NCI-H2196 treated with DMSO at 0.1 percent for 48 hours (cell line): ENCODE results near the gene MYO5A.

Experiments
- DNase-seq: peaks from one replicate; lab custom pipeline; 2025; ENCODE audit not compliant: unreplicated experiment; lab: John Stamatoyannopoulos, UW

The MYO5A gene

GRCh38 chr15:52378746-52379394, 149.8 kb downstream of the MYO5A start:
- DNase-seq = no peak

- DNase-seq = no peak
Measured at GRCh38 chr15:52370010-52370409, 158.7 kb downstream of the MYO5A start.

GRCh38 chr15:52369455-52369854, 159.2 kb downstream of the MYO5A start:
- DNase-seq = no peak

DNA sequence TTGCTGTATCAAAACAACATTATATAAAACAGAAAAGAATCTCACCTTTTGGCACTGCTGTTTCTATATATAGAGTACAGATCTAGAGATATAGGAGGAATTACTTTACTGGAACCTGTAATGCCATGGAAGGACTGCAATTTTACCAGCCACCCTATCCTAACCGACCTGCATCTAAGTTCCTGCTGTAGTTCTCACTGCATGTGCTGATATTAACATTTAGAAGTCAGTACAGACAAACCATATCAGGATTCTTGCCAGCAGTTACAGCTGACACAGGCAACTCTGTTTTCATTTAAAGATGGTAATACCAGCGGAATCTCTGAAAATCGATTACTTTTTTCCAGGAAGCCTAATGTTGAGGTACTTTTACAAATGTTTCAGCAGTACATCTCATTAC, 159.7 kb downstream of the MYO5A start:
- DNase-seq = no peak

DNA sequence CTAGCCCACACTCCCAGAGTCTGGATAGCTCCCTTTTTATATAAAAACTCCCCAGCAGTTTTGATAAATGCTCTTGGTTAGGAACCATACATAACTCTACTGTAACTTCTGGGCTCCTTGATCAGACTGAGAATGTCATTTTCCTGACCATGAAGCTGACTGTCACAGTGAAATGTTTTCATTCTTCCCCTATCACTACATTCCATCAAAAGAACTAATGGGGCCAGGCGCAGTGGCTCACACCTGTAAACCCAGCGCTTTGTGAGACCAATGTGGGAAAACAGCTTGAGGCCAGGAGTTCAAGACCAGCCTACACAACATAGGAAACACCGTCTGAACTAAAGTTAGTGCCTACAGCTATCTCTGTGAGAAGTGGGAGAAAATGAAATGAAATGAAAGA, 160.3 kb downstream of the MYO5A start:
- DNase-seq = no peak

DNA sequence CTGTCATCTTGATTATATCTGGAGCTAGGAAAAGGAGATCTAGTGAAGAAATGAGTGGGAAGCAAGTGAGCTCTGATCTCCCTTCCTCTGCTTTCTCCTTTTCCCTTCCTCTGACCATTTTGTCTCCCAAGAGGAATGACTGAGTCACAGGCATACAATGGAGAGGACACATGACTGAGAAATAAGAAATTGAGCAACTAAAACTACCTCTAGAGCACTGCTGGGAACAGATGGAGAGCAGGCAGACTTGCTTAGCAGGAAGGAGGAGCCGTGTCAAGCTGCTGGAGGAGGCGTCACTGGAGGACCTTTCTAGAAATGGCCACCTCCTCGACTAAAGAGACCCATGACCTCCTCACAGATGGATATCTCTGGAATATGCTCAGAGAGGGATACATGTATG, 166.2 kb downstream of the MYO5A start:
- DNase-seq = no peak

DNA sequence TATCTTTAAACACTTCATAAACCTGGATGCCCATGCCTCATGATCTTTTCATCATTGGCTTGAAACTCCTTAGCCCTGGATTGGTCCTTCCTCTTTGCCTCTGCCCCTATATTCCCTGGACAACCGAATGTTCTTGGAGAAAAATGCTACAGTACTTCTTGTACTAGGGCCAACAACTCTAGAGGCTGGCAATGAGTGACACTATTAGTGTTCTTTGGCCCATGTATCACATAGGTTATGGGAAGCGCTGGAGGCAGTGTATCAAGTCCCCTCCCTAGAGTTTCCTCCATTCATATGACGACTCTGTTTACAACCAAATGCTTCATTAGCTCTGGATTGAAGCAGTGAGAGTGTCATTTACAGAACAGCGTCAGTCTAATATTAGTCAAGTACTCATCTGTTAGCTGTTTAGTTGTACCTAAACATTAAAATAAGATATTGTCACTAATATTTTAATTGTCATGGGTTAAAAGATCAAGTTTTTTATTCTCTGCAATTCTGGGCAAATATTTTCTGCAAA, 166.6 kb downstream of the MYO5A start:
- DNase-seq = no peak

- no peak for DNase-seq
Measured at GRCh38 chr15:52361494-52361893, 167.2 kb downstream of the MYO5A start.

DNA sequence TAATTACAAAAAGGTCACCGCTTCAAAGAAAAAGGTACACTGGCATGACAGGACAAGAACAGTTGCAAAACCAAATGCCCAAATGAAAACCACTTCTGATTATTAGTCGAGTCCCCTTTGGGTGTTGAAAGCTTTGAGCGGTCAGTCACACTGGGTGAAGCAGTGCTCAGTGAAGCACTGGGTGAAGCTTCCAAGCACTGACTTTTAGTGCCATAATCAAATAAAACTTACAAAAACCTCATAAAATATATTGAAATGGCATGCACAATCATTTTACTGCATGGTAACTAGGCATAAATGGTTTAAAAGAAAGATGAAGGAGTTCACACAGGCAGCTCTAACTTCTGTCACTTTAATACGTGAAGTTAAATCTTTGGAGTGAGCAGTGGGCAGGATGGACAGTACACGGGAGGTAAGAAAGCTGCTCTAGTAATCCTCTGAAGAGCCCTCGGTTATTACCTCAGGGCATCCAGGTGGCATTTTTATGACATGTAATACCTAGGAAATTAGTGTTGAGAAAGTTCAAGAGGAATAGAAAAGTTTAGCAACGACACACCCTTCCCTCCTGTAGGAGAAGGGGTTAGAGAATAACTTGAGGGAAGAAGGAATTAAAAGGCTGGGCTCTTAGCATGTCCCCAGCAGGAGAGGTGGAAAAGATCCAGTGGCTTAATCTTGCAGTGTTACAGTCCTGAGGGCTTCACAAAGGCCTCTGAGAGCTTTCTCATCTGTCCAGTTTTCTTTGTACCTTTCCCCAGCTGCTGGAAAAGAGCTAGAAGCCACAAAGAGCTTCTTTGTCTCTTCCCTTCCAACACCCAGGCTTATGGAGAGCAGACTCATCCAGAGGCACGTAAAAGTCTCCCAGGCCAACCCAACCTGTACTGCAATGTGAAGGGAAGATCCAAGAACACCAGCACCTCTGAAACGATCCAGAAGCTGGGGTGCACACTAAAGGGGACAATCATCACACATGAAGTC, 168.2 kb downstream of the MYO5A start:
- DNase-seq = no peak

DNA sequence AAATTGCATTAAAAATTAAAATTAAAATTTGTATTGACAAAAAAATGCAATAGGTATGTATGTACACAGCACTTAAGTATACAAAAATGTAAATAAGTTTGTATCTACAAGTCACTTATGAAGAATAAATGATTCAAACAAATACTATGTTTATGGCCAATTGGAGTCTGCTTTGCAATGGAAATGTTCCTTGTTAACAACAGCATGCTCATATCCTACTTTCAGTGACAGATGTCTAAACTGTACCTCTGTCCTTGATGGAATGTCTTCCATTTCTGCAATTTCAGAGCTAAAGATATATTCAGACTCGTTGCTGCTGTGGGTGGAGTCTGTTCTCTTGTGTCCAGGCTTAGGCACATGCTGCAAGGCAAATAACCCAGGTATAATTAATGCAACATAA, 169.0 kb downstream of the MYO5A start:
- no peak for DNase-seq

GRCh38 chr15:52357949-52358348, 170.7 kb downstream of the MYO5A start:
- DNase-seq = no peak

DNA sequence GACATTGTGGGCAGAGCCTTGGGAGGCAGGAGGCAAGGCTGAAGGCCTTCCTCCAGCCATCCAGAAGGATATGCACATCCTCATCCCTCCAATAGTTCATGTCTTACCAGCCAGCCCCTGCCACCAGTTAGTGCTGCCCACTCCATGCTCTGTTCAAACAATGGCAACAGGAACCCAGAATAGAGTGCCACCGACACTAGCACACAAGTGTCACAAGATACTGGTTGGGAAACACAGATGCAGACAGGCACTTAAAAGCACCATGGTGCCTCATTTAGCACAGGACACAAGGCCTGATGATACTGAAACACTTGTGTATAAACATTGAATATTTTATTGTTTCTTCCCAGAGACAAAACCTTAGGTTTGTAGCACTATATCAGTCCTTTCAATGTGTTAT, 176.6 kb downstream of the MYO5A start:
- no peak for DNase-seq

GRCh38 chr15:52351206-52351908, 177.3 kb downstream of the MYO5A start:
- DNase-seq = no peak

GRCh38 chr15:52350423-52350822, 178.3 kb downstream of the MYO5A start:
- no peak for DNase-seq

DNA sequence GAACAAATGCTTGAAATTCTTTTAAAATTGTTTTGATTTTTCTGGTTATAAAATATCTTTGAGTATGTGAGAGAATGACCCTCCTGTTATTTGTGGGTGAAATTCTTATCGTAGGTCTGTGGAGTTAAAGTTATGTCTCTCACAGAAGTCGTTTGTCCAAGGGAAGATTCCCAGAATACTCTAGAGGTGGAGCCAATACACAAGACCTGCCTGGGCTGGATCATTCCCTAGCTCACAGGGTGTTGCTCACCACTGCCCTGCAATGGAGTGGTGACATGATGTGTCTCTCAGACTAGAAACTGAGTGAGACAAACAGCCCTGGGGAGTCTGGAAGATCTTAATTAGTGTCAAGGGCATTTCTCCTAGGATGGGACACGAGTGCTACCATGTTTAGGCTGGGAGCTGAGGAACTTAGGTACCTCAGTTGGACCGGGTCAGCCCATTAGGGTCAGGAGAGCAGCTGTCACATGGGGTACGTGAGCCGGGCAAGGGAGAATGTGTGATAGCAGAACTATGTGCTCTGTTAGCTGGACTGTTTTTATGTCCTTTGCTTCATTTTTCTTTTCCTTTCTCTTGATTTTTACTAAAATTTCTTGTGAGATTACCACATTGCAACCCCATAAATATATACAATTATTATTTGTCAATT, 179.5 kb downstream of the MYO5A start:
- no peak for DNase-seq

- DNase-seq = no peak
Measured at GRCh38 chr15:52348056-52348745, 180.5 kb downstream of the MYO5A start.

DNA sequence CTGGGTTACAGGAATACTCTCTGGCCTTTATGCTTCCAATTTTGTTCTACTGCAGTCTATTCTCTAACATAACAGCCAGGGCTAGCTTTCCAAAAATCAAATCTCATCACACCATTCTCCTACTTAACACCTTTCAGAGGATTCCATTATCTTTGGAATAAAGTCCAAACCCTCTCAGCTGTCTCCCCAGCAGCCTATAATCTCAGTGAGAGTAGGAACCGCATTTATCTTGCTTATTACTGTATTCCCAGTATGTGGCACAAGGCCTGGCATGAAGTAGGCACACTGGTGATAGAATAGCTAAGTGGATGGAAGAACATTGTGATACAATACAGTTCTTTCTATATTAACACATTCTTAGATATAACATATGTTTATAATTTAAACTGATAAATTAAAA, 184.1 kb downstream of the MYO5A start:
- DNase-seq = no peak

DNA sequence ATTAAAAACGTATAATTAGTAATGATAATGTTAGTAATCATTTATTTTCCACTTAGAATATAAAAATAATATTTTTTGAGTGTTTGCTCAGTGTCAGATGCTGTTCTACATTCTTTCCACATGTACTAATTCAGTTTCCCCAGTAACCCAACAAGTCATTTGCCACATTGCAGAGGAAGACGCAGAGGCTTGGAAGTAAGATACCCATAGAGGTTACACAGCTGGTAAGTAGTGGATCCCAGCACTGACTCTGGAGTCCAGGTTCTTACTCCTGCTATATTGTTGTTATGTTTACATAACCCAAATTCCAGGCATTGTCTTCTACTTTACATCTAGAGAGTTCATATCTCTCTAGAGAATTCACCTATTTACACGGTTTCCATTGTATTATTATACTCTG, 184.8 kb downstream of the MYO5A start:
- DNase-seq = no peak

- DNase-seq = no peak
Measured at GRCh38 chr15:52340093-52340492, 188.6 kb downstream of the MYO5A start.

DNA sequence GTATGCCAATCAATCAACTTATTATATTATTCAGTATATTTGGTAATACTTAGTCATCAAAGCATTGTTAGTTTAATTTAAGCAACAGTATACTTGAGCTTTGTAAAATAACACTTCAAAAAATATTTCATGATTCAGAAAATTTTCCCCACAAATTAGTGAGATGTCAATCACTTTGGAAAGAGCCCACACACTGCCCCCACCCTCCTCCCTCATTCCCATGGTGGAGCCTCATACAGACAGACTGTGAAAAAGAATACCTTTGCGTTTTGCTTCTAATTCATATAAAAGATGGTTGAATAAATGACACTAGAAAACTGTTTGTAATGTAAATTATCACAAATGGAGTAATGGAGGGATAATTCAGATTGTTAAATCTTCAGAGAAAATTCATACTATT, 189.8 kb downstream of the MYO5A start:
- DNase-seq = no peak
